B cell (primary cell): ENCODE measurements around the gene IFT122.

Source experiments
- CTCF ChIP-seq: fragments of 200-600 bp; IDR thresholded peaks from one replicate; pipeline ENCODE4 v1.8.0; 2022; ENCODE audit warnings: antibody characterized with exemption, mild to moderate bottlenecking
- EZH2 ChIP-seq: IDR thresholded peaks from 2 replicates; pipeline ENCODE4 v1.6.1; 2012; ENCODE audit warnings: borderline replicate concordance, low read depth, mild to moderate bottlenecking, moderate library complexity, low read length; ENCODE audit not compliant: insufficient read depth, poor library complexity, severe bottlenecking

GRCh38 chr3:129528589-129529100 is 88.6 kb downstream of the IFT122 start, which contains the start of gene RHO:
- TF ChIP-seq CTCF (no peak), EZH2 (no peak)
